Lung microvascular endothelial cell (primary cell): ENCODE results near the gene MEAF6. TPM values are rescaled to one million over a fixed set of nuclear protein-coding genes. Genes with fewer than 3 reads are reported as not detected.

ENCODE experiments used
- DNase-seq, 2 donors: peaks; one replicate each; pipeline versions ENCODE4 v3.0.0 to v3.0.0-alpha.2; 2010; ENCODE audit warnings: low read depth in 2 of 2
- total RNA-seq: library from RNA; depleted of rRNA; stranded (reverse); fragments of >200 nt; gene quantifications from 2 replicates; pipeline ENCODE4 v1.2.1, GENCODE V29; 2014

Gene MEAF6
- total RNA-seq, 1 donor from 2014 or later: 41.3 TPM

GRCh38 chr1:37446874-37447273 lies 67.7 kb downstream of the MEAF6 start:
- no peak for DNase-seq

DNA sequence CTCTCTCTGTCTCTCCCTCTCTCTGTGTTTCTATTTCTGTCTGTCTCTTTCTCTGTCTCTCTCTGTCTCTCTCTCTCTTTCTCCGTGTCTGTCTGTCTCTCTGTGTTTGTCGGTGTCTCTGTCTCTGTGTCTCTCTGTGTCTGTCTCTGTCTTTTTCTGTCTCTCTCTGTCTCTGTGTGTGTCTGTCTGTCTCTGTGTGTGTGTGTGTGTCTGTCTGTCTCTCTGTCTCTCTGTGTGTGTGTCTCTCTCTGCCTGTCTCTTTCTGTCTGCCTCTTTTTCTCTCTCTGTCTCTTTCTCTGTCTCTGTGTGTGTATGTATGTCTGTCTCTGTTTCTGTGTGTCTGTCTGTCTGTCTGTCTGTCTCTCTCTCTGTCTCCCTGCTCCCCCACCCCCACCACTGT lies 71.9 kb downstream of the MEAF6 start:
- no peak for DNase-seq

Other genes with a start within 250 kb of the MEAF6 start
- gene ZC3H12A, start 40.2 kb downstream of the MEAF6 start, total RNA-seq: 1.1 and 2.4 TPM in 2 replicates
- gene SNIP1, start 39.5 kb upstream of the MEAF6 start, total RNA-seq: 8.5 and 14.3 TPM in 2 replicates
- gene DNALI1, start 42.2 kb upstream of the MEAF6 start, total RNA-seq: 0.20 and 0.22 TPM in 2 replicates
- gene GNL2, start 81.2 kb upstream of the MEAF6 start, total RNA-seq: 37.3 and 47.4 TPM in 2 replicates
- not detected in 2 replicates for gene RSPO1, start 120.1 kb upstream of the MEAF6 start, total RNA-seq
- gene CDCA8, start 177.8 kb upstream of the MEAF6 start, total RNA-seq: 1.4 and 5.7 TPM in 2 replicates